ENCODE measurements around the gene CYBC1.

CYBC1 gene

DNA sequence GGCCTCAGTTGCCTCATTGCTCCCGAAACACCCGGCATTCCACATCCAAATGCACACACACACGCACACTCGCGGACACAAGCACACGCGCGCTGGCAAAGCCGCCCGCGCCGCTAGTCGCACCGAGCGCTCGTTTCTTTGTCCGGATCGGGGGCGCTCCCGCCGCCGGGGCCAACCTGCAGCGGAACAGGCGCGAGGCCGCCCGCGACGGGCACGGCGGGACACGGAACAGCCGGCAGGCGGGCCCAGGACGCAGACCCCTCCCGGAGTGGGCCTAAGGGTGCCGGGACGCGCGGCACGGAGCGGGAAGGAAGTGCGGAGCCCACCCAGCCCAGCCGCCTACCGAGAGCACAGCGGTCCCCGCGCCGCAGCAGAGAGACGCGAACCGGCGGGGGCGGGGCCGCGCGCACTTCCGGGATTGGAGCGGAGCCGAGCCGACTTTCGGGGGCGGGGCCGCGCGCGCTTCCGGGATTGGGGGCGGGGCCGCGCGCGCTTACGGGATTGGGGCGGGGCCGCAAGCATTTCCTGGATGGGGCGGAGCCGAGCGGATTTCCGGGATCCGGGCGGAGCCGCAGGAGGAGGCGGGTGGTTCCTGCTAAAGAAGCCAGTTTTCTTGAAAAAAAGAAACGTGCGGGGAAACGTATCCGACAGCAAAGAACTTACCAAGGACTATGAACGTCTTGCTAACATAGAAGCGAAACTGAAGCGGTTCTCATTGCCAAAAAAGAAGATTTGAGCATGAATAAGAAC lies at the start of gene CYBC1:
Gene CYBC1 (minus strand): TSS at position 396 of the 750 bp plus-strand sequence. CDS start 1,498 bp downstream, outside the sequence.
- FAIRE-seq: no peak

DNA sequence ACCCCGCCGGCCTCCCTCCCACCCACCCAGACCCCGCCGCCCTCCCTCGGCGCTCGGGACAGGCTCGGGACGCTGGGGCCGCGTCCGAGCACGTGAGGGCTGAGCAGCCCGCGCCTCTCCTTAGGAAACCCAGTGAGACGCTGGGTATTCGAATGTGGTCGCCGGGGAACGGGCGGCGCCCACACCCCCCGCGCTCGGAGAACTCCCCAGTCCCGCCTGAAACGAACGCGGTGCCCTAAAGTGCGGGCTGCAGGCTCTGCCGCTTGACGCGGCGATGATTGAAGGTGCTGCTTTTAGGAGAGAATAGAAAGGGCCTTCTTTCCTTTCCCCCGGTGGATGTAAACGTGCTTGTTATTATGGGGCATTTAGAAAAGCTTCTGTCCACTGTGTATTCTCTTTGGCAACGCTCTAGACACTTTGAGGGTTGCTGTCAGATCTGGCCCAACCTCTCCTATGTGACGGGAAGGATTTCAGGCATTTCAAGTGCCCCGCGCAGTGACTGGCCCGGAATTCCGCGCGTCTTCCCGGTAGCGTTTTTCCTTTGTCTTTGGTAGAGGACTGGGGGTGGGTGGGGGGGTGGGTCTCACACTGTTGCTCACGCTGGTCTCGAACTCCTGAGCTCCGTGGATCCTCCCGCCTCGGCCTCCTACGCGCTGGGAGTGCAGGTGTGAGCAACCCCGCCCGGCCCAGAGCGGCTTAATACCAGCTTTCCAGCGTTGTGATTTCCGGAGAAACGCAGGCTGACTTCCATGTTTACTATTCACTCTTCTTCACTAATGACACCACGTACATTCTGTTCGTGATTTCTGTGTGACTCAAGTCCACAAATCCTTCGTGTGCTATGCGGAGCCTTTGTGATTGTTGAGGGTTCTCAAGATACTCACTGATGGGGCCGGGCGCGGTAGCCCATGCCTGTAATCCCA lies 47.2 kb upstream of the CYBC1 start:
- no peak for FAIRE-seq

DNA sequence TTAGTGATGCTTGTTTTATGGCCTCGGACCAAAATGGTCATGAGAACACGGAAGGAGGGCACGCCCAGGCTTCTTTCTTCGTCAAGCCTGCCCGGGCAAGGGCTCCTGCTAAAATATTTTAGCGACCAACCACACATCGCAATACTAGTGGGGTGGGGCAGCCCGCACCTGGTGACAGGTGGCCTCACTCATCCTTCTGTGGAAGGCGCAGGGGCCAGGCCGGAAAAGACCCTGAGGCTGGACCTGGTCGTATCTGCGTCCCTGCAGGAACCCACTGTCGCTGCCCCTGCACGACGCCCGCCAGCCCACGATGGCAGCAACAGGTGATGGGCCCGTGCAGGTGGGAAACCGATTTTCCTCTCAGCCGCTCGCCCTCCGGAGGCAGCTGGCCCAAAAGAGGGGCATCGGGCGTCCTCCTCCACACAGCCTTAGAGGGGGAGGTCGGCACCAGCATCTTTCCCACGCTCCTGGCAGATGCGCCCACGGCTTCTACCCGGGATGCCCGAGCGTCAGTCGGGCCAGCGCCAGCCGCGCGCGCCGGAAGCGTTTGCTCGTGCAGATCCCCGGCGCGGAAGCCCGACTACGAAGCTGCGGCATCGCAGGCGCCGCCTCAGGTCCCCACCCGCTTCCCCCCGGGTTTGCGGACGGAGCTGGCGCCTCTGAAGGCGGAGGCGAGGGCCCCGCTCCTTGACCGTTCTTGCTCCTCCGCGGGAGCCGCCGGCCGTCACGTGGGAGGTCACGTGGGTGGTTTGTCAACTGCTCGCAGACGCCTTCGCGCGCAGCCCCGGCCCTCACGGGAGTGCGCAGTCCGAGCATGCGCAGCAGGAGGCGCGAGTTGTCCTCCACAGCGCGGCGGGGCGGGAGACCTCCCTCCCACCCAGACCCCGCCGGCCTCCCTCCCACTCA lies 46.2 kb upstream of the CYBC1 start:
- no peak for FAIRE-seq

DNA sequence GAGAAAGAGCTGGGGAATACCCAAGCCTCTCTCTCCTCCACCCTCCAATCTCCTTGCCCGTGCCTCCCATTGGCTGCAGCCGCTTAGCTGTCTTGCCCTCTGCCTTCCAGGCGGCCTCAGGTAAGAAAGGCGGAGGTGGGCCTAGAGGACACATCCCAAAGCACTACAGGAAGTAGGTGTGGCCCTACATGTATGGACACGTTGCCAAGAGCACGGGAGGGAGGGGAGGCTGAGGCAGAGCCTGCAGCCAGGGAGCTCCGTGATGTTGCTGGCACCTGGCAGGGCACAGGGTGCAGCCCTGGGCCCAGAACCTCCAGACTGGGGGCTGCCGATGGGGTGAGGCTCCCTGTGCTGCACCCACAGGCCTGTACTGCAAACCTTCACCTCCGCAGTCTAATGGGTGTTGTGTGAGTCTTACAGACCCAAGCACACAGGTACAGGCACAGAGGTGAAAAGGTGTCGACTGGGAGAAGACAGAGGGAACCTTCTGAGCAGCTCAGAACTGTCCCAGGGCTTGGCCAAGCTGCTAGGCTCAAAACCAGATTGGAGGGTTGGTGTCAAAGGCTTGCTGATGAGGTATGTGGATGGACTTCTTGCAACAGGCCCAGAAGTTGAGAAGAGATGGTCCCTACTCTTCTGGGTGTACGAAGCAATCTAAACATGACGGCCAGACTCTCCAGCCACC lies 45.4 kb upstream of the CYBC1 start:
- no peak for FAIRE-seq

DNA sequence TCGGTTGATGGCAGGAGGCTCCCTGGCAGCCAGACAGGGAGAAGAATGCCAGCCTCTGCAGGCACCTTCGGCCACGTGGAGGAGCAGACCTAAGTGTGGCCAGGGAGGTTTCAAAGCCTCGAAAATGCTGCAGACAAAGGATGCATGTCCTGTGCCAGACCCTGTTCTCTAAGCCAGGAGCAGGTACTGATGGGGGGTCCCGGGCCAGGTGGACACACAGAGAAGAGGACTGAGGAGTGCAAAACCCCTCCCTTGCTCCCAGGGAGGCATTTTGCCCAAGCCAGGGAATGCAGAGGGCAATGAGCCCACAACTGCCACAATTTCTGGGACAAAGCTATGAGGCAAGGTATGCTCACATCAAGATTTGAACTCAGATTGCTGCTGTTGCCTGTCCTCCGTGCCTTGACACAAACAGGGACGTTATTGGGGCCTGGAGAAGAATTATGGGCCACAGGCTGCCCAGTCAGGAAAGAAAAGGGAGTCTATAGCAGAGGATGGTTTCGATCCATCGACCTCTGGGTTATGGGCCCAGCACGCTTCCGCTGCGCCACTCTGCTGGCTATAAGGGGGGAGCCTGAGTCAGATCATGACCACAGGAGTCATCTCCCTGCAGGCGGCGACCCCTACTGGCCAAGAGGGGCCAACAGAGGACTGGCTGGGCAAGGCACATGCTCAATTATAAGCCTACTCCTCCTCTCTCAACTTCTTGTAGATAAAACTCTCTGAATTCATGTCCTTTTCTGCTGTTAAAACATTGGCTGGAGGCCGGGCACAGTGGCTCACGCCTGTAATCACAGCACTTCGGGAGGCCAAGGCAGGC lies 43.9 kb upstream of the CYBC1 start:
- FAIRE-seq: peak; percentile 81

DNA sequence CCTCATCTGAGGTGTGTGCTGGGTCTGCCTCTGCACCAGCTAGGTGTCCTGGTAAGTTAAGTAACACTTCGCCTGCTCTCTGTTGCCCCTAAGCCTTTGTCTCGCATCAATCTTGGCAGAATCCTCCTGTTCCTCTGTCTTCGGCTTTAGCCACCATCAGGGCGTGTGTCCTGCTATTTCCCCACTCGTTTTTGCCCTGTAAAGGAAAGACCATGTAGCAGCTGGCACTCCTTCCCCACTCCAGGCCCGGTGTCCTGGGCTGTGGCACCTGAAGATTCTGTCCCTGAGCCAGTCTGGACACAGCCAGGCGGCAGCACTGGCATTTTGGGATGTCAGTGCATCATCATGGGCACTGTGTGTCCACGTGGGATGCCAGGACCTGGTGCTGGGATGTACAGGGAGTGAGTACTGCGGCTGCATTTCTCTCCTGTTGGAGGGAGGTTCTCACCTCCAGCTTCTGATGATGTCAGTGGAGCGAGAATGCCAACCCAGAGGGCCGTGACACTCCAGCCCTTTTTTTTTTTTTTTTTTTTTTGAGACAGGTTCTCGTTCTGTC lies 42.8 kb upstream of the CYBC1 start:
- no peak for FAIRE-seq

DNA sequence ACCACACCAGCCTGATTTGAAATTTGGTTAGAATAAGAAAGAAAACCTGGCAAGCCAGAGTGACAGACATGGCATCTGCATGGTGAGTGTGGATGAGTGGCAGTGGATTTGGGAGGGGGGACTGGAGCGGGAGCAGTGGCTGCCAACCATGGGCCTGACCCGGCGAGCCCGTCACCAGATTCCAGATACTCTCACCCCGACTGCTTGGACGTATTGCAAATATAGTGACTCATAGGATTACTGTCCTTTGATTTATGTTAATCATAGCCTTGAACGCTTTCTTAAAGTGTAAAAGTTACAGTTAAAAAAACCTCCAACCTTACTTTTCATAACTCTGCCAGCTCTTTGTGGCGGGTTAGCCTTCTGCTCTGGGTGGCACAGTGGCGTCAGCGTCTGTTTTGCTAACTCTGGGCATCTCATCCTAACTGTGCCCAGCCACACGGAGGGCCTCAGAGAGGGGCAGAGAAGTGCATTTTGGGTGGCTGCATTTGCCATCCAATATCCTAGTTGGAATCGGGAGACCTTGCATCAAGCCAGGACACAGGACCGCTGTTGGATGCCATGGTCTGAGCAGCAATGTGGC lies 42.2 kb upstream of the CYBC1 start:
- no peak for FAIRE-seq

DNA sequence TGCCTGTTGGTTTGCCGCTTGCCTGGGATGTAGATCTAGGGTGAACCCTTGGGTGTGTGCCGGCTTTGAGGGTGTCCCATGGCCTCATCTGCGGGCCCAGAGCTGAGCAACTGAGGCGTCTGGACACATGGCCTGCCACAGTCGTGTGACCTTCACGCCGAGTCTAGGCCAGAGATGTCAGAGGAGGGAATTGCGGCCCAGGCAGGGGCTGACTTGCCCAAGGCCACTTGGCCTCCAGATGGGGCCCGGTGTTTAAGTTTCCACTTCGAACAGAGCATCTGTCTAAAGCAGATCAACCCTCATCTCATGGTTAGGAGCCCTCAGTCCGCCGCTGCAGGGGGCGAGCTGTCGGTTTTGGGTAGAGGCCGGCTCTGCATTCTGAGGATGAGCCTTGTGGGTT lies 41.0 kb upstream of the CYBC1 start:
- FAIRE-seq: no peak

DNA sequence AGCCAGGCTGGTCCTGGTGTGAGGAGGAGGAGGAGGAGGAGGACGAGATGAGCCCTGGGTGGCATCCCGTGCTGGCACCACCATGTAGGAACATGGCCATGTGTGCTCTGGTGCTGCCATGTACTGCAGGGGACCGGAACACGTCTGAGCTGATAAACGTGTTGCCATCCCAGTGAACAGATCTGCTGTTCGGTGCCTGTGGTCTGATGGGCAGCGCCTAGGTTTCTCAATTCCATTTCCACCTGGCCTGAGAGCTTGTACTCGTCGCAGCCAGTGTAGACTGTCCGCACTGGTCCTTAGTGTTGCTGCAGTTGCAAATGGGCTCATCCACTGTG lies 40.6 kb upstream of the CYBC1 start:
- no peak for FAIRE-seq

DNA sequence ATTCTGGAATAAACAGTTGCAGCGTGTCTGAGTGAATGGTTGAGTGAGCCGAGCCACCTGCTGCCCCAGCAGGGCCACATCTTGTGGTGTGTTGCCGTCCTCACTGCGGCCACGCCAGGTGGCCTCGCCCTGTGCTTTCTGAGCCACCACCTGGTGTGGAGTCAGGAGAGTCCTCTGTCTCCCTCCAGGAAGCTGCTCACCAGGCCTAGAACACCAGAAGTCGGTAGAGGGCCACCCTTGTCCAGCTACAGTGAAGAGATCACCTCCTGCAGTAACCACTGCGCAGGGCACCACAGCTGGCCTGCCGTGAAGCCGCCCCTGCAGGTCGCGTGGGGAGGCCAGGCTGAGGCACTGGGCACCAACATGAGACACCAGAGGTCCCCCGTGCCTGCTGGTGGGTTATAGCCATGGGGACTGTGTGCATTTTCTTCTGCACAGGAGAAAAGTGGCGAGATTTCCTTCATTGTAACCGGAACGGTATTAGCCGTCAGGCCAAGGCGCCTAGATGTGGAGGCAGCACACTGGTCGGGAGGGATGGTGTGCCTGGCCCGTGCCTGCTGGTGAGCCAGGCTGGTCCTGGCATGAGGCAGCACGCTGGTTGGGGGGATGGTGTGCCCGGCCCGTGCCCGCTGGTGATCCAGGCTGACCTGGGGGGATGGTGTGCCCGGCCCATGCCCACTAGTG lies 40.1 kb upstream of the CYBC1 start:
- no peak for FAIRE-seq

DNA sequence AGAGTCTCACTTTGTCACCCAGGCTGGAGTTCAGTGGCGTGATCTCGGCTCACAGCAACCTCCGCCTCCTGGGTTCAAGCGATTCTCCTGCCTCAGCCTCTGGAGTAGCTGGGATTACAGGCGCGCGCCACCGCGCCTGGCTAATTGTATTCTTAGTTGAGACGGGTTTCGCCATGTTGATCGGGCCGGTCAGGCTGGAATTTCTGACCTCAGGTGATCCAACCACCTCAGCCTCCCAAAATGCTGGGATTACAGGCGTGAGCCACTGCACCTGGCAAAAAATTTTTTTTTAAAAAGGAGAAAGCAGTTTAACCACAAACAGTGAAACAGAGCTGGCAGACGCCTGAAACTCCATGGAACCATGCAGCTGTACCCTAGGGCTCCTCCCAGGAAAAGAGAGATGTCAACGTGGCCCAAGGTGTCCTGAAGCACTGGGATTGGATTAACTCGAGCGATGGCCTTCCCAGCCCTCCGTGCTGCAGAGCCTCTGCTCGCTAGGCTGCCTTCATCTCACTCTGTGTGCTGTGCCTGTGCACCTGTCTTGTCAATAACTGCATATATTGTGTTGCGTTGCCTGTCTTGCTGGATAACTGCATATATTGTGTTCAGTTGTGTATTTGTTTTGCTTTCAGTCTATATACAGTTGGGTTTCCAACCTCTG lies 39.4 kb upstream of the CYBC1 start:
- FAIRE-seq: no peak

DNA sequence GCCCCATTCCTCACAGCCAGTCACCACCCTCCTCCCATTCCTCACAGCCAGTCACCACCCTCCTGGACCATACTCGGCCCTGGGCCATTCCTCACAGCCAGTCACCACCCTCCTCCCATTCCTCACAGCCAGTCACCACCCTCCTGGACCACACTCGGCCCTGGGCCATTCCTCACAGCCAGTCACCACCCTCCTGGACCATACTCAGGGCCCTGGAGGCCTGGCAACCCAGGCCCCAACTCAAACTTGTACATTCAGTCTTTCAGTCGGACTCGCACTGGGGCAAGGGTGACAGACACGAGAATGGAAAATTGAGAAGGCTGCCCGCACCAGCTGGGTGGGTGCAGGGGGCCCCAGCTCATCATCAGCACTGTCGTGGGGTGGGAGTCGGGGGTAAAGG lies 38.6 kb upstream of the CYBC1 start:
- no peak for FAIRE-seq

DNA sequence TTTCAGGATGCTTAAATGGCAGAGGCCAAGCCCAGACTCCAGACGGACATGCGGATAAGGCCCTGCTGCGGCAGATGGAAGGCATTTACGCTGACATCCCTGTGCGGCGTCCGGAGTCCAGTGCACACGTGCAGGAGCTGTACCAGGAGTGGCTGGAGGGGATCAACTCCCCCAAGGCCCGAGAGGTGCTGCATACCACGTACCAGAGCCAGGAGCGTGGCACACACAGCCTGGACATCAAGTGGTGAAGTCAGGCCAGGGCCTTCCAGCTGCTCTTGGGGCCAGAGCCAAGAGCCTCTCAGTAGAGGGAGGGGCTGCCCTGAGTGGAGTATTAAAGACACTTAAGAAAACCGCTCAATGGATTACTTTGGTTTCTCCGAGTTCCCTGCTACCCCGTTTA lies 37.4 kb upstream of the CYBC1 start:
- no peak for FAIRE-seq

DNA sequence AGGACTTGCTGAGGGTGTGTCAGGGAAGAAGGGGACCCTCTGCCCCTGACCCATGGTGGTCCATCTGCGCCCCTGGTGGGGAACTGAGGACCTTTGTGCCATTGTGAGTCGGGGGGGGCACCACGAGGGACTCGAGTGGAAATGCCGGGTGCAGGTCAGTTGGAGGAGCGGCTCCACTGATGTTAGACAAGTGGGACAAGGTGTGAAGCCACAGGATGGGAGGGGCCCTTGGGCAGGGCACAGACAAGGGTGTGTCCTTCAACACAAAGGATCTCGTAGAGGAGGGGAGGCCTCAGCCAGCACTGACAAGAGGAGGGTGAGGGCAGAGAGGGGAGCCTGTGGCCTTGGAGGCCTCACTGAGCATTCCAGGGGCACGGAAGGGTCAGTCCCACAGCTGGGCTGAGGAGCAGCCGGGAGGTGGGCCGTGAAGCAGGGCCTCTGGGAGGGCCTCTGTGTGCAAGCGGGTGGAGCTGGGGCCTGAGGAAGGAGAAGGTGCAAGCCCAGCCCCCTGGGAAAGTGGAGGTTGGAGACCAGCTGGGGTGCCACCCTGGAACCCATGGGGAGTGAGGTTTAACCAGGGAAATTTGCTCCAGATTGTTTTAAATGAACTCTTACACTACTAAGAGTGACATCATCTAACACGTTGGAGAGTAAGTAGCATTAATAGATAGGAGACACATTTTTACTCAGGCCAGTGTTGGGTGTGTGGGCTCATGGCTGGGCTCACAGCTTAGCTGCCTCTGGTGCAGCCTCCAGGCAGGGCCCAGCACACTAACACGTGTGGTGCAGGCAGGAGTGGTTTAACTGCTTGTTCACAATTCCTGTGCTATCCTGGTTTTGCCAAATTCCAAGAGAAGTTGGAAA lies 35.9 kb upstream of the CYBC1 start:
- FAIRE-seq: no peak

DNA sequence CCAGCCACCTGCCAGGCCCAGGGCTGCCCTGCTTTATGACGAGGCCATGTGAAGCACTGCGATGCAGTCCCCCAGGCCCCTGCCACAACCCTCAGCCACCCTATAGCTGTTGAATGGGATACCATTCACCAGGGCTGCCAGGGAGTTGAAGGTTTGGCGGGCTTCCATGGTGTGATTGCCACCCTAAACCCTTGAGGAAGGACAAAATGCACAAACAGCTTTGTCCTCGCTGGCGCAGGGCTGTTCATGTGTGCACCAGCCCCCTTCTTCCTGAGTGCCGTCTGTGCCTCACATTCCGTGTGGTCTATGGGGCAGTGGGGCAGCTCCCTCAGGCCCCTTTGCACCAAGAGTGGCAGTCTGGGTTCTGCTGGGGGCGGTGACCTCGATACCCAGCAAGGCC lies 33.3 kb upstream of the CYBC1 start:
- no peak for FAIRE-seq

DNA sequence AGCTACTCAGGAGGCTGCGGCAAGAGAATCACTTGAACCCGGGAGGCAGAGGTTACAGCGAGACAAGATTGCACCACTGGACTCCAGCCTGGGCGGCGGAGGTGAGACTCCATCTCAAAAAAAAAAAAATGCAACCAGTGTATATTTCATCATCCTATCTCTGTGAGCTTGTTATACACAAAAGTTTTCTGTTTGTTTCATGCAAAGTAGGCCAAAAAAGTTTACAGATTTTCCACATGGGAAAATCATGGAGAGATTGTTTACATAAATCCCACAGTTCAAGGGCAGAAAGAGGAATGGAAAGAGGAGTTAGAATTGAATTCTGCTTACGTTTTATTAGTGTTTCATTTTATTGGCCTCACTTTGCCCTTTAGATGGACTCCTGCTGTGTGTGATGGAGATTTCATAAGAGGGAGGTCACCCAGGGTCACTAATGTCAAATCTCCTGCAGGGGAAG lies 32.7 kb upstream of the CYBC1 start:
- no peak for FAIRE-seq

DNA sequence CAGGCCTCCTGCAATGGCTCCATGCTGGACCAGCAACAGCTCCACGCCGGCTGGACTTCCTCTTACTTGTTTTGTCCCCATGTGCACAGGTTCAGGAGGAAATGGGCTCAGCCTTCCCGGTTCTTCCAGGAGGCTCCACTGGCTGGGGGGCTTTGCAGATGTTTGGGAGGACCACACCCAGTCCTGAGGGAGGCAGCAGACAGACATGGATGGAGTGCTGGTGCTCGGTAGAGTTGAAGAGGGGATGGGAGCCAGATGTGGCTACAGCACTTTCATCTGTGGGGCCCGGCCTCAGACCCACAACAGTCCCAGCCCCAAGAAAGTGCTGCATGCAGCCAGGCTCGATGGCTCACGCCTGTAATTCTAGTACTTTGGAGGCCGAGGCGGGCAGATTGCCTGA lies 29.8 kb upstream of the CYBC1 start:
- no peak for FAIRE-seq

DNA sequence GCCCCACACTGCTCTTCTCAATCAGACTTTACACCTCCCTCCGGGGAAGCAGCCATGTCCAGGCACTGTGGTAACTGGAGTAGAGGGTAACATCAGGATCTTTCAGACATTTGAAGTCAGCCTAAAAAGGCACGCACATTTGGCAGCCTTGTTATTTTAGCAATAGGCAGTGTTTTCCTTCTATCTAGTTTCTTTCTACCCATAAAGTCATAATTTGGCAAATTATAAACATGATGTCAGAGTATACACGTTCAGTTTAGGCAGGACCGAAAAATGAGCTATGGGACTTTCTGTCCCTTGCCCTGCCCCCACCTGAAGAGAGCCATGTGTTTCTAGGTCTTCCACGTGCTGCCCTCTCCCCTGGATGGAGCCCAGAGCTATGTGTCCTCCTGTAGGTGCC lies 29.1 kb upstream of the CYBC1 start:
- FAIRE-seq: no peak

DNA sequence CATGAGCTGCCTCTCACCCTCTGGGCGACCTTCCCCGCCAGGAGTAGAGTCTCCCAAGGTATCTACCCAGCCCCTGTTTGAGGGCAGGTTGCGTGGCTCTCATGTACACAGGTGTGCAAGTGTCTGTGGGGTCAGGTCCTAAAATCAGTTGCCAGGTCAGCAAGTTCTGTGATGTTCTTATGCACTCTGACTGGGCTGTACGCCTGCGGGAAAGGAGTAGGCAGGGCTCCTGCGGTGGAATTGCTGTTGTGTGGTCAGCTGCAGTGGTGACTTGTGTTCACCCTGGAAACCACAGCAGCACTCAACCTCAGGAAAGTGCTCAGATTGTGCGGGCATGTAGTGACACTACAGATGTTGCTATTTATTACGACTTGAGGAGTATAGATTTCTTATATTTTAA lies 27.4 kb upstream of the CYBC1 start:
- FAIRE-seq: no peak

Measured in TTC549 (cell line).